NCI-H2171 (cell line): ENCODE data around the gene PKP2.
"Not testable (repeated sequence)": the region's sequence is repeated elsewhere in the genome, so short reads cannot be mapped to it uniquely, and the experiment has no call there.

Experiments
- DNase-seq: peaks from one replicate; lab custom pipeline; 2025; lab: John Stamatoyannopoulos, UW

The PKP2 gene

DNA sequence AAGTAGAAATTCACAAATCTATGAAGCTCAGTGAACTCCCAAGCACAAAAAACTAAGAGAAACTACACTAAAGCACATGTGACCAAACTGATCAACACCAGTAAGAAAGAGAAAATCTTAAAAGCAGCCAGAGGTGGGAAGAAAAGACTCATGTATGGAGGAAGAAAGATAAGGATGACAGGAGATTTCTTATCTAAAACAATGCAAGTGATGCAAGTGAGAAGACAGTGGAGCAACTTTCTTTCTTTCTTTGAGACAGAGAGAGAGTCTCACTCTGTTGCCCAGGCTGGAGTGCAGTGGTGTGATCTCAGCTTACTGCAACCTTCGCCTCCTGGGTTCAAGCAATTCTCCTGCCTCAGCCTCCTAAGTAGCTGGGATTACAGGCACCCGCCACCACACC is 34.9 kb downstream of the PKP2 start:
- DNase-seq = not testable (repeated sequence)

DNA sequence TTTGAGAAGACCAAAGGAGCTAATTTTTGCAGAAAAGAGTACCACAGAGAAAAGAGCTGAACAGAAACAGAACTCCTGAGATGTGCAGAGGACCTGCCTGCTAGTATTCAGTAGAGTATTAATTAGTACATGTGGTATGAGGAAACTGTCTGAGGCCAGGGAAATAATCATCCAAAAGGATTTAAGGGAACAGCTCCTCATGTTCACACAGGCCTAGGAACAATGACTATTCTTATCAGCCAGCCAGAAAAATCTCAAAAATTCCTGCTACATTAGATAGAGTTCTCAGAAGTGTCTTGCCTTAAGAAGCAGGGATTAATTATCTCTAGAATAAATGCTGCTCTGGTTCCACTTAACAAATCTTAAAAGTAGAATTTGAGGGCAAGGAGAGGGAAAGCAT is 36.4 kb downstream of the PKP2 start:
- no peak for DNase-seq

DNA sequence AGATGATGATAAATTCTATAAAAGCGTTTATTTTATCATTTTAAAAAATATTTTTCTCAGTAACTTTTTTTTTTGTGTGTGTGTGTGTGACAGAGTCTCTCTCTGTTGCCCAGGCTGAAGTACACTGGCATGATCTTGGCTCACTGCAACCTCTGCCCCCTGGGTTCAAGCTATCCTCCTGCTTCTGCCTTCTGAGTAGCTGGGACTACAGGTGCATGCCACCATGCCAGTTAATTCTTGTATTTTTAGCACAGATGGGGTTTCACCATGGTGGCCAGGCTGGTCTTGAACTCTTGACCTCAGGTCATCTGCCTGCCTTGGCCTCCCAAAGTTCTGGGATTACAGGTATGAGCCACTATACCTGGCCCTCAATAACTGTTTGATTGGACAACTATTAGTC is 37.2 kb downstream of the PKP2 start:
- DNase-seq = no peak

DNA sequence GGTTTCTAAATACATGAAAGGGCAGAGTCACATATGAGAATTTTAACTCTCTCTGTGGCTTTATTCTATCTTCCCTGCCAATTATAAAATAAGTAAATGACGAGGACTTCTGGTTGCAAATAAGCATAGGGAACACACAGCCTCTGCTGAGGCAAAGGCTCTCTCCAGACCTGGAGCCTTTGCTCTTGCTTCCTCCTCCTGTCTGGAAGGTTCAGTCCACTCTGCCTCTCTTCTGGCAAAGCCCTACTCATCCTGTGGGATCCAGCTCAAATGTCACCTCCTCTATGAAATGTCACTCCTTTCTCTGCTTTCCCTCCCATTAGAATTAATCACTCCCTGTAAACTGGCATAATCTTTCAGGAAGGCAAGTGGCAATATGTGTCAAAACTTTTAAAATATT is 41.9 kb downstream of the PKP2 start:
- no peak for DNase-seq

DNA sequence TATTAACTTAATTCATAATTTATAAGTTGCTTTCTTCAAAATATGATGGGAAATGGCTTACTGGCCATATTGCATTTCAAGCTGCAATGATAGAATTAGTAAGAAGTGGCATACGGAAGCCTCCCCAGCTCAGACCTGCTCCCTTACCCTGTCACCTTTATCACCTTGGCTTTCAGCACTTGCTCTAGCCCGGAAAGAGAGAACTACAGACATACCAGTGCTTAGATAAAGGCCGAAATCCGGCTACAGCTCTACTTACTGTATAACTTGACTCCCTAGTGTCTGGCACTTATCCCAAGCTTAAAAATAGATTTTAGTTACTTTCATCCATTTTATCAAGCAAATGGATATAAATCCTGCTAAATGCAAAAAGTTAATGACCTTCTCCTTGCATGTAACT is 42.5 kb downstream of the PKP2 start:
- no peak for DNase-seq

DNA sequence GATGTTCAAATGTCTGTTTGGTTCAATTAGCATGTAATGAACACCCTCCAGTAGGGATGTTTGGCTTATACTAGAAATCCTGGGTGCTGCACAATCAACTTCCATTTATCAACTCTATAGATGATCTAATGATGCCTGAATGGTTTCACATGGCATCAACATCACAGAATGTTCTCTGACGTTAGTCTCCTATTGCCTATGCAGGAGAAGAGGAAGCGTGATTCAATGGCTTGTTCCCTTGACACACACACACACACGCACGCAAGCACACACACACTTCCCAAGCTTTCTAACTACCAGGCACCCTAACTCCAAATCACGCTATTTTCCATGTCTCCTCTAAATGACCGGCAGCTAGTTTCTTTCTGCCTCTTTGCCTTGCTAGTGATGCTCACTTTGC is 49.3 kb downstream of the PKP2 start:
- no peak for DNase-seq

DNA sequence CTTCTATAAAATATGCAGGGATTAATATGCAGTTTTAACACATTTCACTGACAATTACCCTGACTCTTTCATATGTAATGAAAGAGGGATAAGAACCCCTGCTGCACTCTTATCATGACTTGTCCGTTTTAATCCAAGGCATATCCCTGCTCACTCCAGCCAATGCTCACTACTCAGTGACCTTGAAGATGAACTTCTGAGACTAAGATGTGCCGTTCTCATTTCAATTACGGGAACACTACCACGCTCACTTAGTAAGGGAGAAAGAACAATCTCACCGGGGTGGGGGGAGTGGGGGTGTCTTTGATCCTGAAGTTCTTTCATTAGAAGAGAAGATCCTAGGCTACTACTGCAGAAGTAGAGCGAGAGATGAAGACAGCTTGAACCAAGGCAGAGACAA is 50.5 kb downstream of the PKP2 start:
- DNase-seq = no peak

DNA sequence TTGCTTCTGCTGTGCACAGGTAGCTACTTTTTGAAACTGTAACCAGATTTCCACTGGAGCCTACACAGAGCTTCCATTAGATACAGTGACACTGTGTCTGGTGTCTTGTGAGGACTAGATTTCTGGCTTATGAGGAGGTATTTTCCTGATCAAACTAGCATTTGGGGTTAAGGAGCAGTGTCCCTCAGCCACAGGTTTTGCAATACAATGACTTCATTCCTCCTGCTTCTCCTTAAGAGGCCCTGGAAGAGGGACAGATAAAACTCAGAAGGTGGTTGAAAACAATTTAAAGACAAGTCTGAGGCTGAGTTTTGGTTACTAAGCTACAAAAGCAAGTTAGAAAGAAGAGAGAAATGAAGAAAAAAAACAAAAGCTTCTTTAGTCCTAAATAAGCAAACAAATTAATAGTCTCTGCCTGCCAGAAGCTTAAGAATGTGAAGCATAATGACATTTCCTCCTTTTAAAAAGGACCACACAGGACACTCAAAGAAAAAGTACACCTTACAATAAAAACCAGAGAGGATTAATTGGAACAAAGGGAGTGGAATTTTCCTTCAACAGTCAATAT is 53.0 kb downstream of the PKP2 start:
- no peak for DNase-seq

DNA sequence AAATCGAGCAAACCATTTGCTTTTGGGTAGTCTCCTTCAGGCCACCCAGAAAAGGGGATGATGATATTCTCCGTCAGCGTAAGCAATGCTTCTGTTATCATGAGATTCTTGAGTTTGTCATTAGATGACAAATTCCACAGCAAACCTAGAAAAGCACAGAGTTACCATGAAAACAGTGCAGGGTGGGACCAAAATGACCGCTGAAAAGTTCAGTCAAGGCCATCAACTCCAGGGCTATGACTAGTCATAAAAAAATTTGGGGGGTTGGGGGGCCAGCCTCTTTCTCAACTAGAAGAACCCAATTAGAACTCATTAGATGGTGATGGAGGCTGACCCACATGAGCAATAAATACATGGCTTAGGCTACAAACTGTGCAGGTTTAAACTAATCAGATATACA is 55.5 kb downstream of the PKP2 start:
- no peak for DNase-seq

DNA sequence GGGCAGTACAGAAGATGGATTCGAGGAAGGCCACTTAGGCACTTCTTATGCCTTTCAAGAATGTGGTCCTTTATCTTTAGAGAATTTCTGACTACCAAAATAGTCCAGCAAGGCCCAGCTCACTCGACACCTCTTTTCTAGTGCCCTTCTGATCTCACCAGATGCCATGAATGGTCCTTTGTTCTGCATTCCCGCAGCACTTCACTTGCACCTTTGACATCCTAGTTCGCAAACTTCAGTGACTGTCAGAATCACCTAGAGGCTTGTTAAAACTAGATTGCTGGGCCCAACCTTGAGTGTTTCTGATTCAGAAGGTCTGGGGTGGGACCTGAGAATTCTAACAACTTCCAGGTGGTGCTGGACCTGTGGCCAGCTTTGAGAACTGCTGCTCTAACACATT is 56.7 kb downstream of the PKP2 start:
- no peak for DNase-seq

DNA sequence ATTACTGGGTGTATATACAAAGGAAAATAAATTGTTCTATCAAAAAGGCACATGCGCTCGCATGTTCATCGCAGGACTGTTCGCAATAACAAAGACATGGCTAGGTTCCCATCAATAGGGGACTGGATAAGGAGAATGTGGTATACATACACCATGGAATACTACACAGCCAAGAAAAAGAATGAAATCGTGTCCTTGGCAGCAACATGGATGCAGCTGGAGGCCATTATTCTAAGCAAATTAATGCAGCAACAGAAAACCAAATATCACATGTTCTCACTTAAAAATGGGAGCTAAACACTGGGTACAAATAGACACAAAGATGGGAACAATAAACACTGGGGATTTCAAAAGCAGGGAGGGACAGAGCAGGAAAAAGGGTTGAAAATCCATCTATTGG is 58.6 kb downstream of the PKP2 start:
- no peak for DNase-seq

DNA sequence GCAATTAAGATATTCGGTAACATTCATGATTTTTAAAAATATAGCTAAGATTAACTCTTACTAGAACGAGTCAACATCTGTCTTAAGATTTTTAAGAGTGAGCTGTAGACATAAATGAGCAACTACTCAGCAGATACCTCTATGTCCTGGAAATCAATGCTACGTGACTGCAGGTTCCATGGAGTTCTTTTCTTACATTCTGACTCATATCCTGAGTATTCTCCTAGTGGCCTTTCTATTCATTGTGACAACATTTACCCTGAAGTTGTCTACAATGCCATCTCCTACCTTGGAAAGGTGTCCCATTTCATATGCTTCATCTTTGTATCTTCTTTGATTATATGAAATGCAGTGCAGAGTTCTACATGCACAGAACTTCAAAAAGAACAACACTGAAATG is 59.9 kb downstream of the PKP2 start:
- no peak for DNase-seq

DNA sequence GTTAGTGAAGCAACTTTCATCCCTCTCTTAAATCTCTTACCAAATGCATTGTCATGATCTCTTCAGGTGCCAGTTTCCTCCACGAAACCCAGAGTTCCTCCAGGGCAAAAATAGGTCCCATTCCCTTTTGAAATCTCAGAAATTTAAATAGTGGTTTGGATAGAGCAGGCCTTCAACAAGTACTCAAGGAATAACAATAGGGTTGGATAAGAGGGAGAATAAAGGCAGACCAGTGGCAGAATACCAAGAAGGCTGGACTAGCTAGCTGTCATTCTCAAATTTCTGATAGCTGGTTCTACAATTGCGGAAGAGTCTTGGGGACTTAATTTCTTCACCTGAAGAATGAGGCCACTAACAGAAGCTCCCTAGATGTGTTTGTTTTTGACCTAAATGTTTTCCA is 62.5 kb downstream of the PKP2 start:
- no peak for DNase-seq

DNA sequence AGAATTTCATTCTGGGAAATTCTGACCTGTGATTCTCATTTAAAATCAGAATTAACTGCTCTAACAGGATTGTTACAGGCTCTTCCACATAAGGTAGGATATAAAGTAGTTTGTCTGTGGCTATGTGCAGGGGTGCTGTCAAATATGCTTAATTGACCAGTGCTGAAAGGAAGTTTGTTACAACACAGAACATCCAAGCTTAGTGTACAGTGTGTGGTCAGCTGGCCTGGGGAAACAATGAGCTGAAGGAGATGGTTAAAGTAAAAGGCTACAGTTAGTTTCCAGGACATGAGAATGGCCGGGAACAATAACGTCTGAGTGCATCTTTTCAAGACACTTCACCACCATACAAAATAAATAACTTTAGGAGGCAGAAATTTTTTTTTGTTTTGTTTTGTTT is 68.0 kb downstream of the PKP2 start:
- DNase-seq = no peak

DNA sequence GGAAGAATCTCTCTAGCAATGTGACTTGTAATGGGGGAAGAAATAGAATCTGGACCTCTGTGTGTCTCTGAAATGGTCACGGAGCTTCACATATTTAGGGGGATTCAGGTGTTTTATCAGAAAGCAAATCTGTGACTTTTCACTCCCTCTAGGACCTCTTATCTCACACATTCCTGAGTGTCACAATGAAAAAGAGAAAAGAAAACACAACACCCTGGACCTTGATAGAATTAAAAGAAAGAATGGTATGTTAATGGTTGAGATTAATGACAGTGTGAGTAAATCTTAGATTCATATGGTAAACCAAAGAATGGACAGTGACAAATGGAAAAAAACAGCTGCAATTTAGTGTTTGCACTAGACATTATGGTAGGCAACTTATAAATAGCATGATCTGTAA is 68.5 kb downstream of the PKP2 start:
- DNase-seq = no peak

DNA sequence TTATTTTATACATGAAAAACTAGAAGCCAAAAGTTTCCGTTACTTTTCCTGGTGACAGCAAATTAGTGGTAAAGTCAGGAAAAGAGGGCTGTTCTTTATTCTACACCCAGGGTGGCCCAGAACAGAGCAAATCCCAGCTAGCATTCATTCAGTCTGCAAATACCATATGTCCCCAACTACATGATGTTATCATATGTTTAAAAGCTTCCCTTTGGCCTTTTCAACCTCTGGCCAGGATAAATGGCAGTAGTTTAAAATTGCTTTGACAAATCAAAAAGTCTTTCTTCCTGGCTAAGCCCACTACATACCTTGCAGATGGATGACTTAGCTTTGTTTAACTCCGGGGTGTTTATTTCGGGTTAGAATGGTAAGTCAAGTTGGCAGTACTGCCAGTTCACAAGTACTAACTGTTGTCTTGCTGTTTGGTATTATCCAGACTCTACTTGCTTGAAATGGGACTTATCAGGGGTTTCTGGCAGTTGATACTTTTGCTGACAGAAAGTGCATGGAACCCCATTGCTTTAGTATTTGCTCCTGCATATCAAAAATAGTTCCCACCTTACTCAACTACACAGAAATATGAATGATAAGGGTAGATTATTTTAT is 69.7 kb downstream of the PKP2 start:
- DNase-seq = no peak

DNA sequence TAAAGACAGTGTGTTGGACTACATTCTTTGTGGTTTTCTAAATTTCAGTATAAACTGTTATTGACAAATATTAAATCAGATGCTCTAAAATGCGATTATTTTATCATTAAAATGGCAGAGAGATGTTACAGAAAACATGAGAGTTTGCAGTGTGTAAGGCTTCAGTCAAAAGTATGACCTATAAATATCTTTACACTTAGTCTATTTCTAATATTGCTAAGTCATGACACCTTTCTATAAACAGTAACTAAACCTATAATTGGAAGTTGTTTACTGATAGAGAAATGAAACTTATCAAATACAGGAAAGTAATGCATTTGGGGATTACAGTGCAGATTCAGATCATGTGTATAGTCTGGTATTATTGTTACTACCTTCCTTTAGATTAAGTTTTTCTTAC is 72.0 kb downstream of the PKP2 start:
- DNase-seq = no peak

DNA sequence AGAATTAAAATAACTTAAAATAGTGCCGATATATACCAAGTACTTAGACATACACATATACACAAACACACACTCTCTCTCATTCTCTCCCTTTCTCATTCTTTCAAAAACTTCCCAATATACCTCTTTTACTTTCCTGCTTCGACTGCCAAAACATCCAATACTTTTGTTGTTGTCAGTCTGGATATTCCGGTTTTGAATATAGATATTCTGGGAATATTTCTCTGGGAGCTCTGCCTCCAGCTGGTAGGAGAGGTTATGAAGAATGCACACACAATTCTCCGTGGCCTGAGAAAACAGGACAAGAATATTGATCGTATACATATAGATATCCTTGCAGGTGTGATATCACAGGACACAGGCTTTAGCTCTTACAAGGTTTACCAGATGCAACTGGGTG is 74.2 kb downstream of the PKP2 start:
- no peak for DNase-seq

DNA sequence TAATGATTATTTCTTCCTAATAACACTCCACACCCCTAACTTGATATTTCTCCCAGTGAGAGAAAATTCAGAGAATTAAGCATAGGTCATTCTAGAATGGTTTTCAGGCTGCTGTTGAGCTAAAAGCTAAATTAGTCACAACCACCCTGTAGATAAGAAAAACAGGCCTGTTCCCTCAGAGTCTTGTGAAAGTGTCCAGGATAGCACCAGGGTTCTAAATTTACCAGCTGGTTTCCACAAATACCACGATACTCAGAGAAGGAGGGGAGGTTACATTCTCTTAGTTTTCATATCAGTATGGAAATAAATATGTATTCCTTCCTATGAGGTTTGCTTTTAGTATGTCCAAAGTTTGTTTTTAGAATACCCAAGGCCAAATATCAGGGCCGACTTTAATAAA is 74.9 kb downstream of the PKP2 start:
- DNase-seq = no peak

DNA sequence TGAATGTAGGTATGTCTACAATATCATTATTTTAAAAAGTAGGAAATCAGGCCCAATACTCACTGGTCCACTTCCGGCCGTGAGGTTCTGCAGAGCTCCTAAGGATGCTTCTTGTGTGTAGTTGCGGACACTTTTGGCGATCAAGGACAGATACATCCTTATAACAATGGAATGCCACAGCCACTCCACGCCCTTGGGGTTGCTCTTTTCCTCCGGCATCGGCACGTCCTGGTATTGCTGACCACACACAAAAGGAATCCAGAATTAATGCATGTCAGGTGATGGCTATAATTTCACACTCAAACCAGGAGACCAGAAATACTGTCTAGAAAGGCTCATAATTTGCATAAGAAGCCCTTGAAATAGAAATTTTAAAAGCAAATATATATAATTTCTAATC is 75.3 kb downstream of the PKP2 start:
- DNase-seq = no peak

DNA sequence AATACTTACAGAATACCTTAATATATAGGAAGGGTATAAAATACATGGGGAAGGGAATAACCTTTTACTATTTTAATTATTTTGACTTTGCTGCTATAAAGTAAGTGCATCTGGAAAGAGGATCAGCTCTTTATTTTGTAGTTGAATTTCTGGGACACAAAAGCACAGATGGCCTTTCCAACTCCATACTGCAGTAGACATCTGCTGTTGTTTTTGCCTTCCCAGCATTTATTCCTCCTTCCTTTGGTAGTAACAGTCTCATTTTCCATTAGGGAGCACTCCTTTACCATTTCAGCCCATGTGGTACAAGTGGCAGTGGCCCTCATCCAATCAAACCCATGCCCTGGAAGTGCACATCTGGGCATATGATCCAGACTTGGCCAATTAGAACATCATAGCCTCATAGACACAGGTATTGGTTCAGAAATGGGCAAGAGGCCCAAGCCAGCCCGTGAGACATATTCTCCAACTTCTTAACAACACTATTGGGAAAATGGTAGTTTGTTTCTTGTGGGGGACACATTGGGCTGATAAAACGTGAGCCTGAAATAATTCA is 76.1 kb downstream of the PKP2 start:
- peak; percentile 88 for DNase-seq

DNA sequence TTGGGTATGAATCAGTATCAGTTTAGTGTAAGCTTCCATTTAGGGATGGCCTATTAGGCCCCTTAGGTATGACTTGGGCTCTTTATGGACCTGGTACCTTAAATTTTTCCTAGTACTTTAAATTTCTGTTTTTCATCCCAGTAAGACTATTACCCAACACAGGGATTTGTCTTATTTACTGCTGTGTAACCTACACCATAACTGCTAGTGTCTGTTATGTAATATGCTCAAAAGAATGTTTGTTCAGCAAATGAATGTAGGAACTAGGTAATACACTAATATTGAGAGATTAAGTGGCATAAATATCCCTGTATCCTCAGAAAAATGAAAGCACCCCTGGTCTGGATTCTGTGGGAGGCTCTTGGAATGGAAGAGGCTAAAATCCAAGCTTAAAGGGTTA is 77.2 kb downstream of the PKP2 start:
- no peak for DNase-seq

DNA sequence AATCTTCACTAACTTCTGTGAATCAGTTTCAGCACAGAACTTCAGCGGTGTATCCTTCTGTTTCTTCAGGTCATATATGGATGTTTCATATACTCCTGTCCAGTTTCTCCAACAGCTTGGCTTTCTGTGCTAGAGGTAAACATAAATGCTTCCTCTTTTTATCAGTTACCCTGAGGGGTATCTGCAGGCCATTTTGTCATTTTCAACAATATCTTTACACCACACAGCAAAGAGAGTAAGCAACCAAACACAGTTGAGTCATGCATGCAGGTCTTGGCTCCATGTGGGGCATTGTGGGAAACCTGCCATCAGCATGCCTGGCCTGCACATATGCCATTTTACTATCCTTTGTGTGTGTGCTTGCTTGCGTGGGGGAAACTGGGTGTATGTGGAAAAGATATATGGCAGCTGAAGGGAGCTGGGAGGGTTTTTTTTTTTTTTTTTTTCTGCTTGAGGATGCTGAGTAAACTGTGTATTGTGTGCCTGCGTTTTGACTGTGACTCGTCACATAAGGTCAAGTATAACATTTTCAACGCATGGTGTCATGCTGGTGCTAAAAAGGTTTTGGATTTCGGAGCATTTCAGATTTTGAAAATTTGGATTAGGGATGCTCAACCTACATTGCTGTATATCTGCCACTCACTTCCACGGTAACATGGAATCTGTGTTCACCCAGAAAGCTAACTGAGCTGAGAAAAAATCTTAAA is 84.7 kb downstream of the PKP2 start:
- DNase-seq = no peak

DNA sequence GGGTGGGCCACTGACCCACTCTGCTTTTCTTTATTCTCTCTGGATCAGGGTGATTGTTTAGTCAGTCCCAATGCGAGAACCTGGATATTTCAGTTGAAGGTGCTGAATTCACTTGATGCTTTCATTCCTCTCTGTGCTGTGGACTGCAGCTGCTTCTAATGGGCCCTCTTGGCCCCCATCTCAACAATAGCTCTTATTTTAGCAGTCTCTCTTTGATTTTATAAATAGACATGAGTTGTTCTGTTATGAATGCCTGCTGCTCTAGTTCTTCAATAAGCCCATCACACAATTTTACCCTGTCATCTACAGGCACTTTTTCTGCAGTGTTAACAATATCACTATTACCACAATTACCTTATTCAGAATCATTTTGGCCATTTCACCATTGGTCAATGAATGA is 86.7 kb downstream of the PKP2 start:
- DNase-seq = no peak
